ENCODE measurements around the gene RBM6. TPM values are rescaled to one million over a fixed set of nuclear protein-coding genes. Genes with fewer than 3 reads are reported as not detected.
A peak's percentile ranks its signal among the peaks of the same experiment; 100 is the strongest.

The RBM6 gene, protein sequence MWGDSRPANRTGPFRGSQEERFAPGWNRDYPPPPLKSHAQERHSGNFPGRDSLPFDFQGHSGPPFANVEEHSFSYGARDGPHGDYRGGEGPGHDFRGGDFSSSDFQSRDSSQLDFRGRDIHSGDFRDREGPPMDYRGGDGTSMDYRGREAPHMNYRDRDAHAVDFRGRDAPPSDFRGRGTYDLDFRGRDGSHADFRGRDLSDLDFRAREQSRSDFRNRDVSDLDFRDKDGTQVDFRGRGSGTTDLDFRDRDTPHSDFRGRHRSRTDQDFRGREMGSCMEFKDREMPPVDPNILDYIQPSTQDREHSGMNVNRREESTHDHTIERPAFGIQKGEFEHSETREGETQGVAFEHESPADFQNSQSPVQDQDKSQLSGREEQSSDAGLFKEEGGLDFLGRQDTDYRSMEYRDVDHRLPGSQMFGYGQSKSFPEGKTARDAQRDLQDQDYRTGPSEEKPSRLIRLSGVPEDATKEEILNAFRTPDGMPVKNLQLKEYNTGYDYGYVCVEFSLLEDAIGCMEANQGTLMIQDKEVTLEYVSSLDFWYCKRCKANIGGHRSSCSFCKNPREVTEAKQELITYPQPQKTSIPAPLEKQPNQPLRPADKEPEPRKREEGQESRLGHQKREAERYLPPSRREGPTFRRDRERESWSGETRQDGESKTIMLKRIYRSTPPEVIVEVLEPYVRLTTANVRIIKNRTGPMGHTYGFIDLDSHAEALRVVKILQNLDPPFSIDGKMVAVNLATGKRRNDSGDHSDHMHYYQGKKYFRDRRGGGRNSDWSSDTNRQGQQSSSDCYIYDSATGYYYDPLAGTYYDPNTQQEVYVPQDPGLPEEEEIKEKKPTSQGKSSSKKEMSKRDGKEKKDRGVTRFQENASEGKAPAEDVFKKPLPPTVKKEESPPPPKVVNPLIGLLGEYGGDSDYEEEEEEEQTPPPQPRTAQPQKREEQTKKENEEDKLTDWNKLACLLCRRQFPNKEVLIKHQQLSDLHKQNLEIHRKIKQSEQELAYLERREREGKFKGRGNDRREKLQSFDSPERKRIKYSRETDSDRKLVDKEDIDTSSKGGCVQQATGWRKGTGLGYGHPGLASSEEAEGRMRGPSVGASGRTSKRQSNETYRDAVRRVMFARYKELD
- 100 to 1,000 TPM in 1 of 2 donors, 10 to 100 TPM in 1; 70.1 to 115 TPM for total RNA-seq
- 100 to 1,000 TPM; 143 to 175 TPM for polyA plus RNA-seq (ENCODE audit: insufficient read length in 2 of 2)
- long read RNA-seq, donor 1, partial matches to known transcripts: 287 of 295 reads
- long read RNA-seq, donor 1, other reads (novel, unspliced or antisense): 0 of 295 reads
- long read RNA-seq, donor 2, partial matches to known transcripts: 12 of 14 reads
- long read RNA-seq, donor 2, other reads (novel, unspliced or antisense): 0 of 14 reads
- long read RNA-seq, donor 3, partial matches to known transcripts: 0 of 2 reads
- long read RNA-seq, donor 3, other reads (novel, unspliced or antisense): 0 of 2 reads
- long read RNA-seq, donor 4, partial matches to known transcripts: 416 of 419 reads
- long read RNA-seq, donor 4, other reads (novel, unspliced or antisense): 0 of 419 reads

DNA sequence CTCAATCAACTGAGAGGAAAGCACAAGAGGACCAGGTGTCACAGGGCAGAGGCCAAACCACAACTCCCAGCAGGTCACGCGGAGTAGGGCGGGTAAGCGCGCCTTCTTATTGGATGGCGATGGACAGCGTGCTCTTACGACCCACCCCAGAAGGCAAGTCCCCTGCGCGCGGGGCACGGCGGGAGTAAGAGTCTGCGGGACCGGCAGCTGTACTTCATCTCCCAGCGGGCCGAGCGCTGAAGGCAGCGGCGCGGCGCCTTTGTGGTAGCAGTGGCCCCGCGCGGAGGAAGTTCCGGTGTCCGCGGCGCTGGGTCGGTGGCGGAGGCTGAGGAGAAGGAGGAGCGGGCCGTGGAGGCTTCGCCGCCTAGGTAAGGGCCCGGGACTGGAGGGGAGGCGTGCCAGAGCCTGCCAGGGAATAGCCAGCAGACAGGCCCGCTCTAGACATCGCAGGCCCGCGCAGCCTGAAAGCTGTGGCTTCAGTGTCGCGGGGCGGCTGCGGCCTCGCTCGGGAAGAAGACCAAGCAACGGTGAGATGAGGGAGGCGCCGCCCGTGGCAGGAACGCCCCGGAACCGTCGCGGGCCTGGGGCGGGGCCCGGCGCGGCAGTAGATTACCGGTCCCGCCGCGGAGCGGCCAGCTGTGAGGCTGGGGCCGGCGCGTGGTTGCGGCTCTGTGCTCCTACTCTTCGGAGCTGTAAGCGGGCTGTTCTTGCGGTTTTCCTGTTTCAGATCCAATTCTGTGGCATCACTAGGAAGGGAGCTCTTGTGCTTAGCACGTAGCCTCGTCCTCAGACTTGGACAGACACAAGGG lies at the start of gene RBM6:
RBM6 (plus strand) TSS at position 293 of the 809 bp plus-strand sequence. CDS start 22,492 bp downstream, outside the sequence.
- DNase-seq (ENCODE audit: low read depth in 4 of 6, low spot score in 6 of 6): peak; percentile 76 to 99 (median 92)
- Histone ChIP-seq H3K27me3 (ENCODE audit: control insufficient read depth, insufficient read depth, low read length) (no peaks in the 10 kb centered on the region), H3K9me3 (ENCODE audit: control insufficient read depth, insufficient read depth, low read length) (no peaks in the 10 kb centered on the region), H3K4me1 (ENCODE audit: control insufficient read depth, insufficient read depth, low read length) (peaks cover 18% of the 10 kb centered on the region), H3K4me3 (ENCODE audit: low read depth, low read length) (peak within 1 kb of the TSS; percentile 97), H3K27ac (ENCODE audit: low read depth, low read length) (peak within 1 kb of the TSS; percentile 98), H3K36me3 (ENCODE audit: control insufficient read depth, insufficient read depth, low read length) (no peaks in the 10 kb centered on the region)
- WGBS (ENCODE audit: insufficient coverage): 0% methylated on average over 74 of the region's 74 CpGs

DNA sequence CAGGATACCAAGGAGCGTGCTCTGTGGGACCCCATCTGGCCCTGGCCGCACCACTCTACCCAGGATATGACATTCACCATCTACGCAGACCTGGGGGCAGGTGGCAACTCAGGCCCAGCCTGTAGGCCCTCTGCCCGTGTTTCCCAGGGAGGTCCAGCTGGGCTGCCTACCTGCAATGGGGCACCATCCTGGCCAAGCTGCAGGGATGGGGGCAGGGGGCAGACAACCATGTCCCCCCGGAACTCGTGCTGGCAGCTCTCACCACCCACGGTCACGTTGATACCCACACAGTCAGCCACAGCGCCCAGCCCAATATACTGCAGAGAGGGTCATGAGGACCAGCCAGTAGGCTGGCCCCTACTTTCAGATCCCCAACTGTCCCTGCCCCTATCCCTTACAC lies 44.2 kb upstream of the RBM6 start:
- 95% methylated on average over 8 of the region's 9 CpGs for WGBS (ENCODE audit: insufficient coverage)
- H3K9me3 ChIP-seq (ENCODE audit: control insufficient read depth, insufficient read depth, low read length): no peaks in the 10 kb centered on the region
- H3K36me3 ChIP-seq (ENCODE audit: control insufficient read depth, insufficient read depth, low read length): peaks cover 31% of the 10 kb centered on the region
- H3K27me3 ChIP-seq (ENCODE audit: control insufficient read depth, insufficient read depth, low read length): no peaks in the 10 kb centered on the region
- no peak for DNase-seq (ENCODE audit: low read depth in 4 of 6, low spot score in 6 of 6)
- peaks cover 2% of the 10 kb centered on the region for H3K4me1 ChIP-seq (ENCODE audit: control insufficient read depth, insufficient read depth, low read length)
- H3K4me3 ChIP-seq (ENCODE audit: low read depth, low read length): no peak overlapping the region
- H3K27ac ChIP-seq (ENCODE audit: low read depth, low read length): no peak overlapping the region

DNA sequence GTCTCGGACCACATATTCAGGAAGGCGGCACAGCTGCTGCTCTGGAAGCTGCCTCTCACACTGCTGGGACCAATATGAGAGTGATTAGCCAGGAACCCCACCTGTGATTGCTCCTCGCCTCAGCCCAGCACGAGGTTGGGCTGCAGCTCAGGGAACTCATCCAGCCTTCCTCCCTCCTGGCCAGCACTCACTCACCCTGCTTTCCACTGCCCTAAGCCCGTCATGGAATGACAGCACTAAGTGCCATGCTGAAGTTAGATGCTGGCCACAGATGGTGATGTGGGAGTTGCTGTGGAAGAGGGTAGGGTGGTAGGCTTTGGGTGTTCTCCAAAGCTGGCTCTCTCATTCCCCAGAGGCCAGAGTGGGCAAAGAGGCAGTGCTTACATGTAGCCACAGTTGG lies 43.6 kb upstream of the RBM6 start:
- Histone ChIP-seq H3K36me3 (ENCODE audit: control insufficient read depth, insufficient read depth, low read length) (peaks cover 26% of the 10 kb centered on the region), H3K9me3 (ENCODE audit: control insufficient read depth, insufficient read depth, low read length) (no peaks in the 10 kb centered on the region), H3K27ac (ENCODE audit: low read depth, low read length) (no peak overlapping the region), H3K4me1 (ENCODE audit: control insufficient read depth, insufficient read depth, low read length) (peaks cover 5% of the 10 kb centered on the region), H3K27me3 (ENCODE audit: control insufficient read depth, insufficient read depth, low read length) (no peaks in the 10 kb centered on the region), H3K4me3 (ENCODE audit: low read depth, low read length) (no peak overlapping the region)
- WGBS (ENCODE audit: insufficient coverage): 59% methylated on average over 3 of the region's 5 CpGs
- no peak for DNase-seq (ENCODE audit: low read depth in 4 of 6, low spot score in 6 of 6)

DNA sequence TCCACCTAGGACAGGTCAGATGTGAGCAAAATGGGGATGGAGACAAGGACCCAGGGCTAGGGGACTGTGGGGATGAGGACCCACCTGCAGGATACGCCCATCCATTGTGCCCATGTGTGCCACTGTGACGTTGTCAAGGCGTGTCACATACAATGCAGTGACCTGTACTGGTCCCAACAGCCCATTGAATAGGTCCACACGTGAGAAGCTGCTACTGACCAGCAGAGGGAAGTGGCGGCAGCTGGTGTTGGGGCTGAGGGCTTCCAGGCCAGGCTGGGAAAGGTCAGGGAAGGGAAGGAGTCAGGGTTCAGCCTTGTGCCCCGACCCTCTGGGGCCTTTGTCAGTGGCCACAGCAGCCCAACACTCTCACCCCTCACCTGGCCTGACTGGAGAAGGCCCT lies 41.0 kb upstream of the RBM6 start:
- Histone ChIP-seq H3K9me3 (ENCODE audit: control insufficient read depth, insufficient read depth, low read length) (no peaks in the 10 kb centered on the region), H3K4me1 (ENCODE audit: control insufficient read depth, insufficient read depth, low read length) (peaks cover 12% of the 10 kb centered on the region), H3K27ac (ENCODE audit: low read depth, low read length) (no peak overlapping the region), H3K4me3 (ENCODE audit: low read depth, low read length) (no peak overlapping the region), H3K27me3 (ENCODE audit: control insufficient read depth, insufficient read depth, low read length) (no peaks in the 10 kb centered on the region), H3K36me3 (ENCODE audit: control insufficient read depth, insufficient read depth, low read length) (peaks cover 39% of the 10 kb centered on the region)
- 74% methylated on average over 4 of the region's 6 CpGs for WGBS (ENCODE audit: insufficient coverage)
- DNase-seq (ENCODE audit: low read depth in 4 of 6, low spot score in 6 of 6): no peak

DNA sequence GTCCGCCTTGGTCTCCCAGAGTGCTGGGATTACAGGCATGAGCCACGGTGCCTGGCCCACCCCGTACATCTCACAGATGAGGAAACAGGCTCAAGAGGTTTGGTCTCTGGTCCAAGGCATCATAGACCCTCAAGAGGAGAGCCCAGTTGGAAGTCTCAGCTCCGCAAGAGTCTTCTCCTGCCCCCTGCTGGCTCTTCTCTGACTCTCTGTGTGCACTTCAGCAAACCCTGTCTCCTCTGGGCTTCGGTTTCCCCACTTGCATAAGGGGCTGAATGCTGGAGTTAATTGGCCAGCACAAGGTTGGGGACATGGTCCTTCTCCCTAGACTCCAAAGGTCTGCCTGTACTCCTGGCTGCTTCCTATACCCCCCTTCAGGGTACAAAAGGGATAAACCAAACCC lies 40.1 kb upstream of the RBM6 start:
- Histone ChIP-seq H3K27ac (ENCODE audit: low read depth, low read length) (no peak overlapping the region), H3K36me3 (ENCODE audit: control insufficient read depth, insufficient read depth, low read length) (peaks cover 40% of the 10 kb centered on the region), H3K27me3 (ENCODE audit: control insufficient read depth, insufficient read depth, low read length) (no peaks in the 10 kb centered on the region), H3K4me1 (ENCODE audit: control insufficient read depth, insufficient read depth, low read length) (peaks cover 13% of the 10 kb centered on the region), H3K4me3 (ENCODE audit: low read depth, low read length) (no peak overlapping the region), H3K9me3 (ENCODE audit: control insufficient read depth, insufficient read depth, low read length) (no peaks in the 10 kb centered on the region)
- DNase-seq (ENCODE audit: low read depth in 4 of 6, low spot score in 6 of 6): peak in 2 of 6 donors; percentile 55 to 68
- WGBS (ENCODE audit: insufficient coverage): 63% methylated on average over 5 of the region's 5 CpGs

DNA sequence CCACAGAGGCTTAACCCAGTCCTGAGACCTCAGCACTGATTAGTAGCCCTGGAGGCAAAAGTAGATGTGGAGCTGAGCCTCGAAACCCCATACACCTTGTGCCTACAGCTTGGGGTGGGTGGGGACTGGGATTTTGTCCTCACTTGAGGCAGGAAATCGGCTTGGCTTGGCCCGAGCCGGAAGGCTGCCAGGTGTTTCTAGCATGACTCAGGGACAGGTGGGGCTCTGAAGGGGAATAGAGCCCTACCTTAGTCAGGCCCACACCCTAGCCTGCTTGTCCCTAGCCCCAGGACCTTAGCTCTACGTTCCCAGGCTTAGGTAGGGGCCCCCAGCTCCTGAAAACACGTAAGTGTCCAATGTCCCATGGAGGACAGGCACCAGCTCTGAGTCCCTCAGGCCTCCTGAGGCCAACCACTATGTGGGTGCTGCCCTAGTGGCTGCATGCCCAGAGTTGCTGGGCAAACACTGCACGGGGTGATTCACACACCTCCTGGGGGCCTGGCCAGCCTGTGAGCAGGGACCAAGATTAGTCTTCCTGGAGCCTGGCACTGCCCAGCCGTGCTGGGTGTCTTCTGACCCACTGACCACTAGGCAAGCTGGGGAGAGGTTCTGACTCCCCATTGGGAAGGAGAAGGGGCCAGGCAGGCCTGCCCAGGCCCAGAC lies 39.3 kb upstream of the RBM6 start:
- Histone ChIP-seq H3K36me3 (ENCODE audit: control insufficient read depth, insufficient read depth, low read length) (peaks cover 36% of the 10 kb centered on the region), H3K27me3 (ENCODE audit: control insufficient read depth, insufficient read depth, low read length) (no peaks in the 10 kb centered on the region), H3K4me1 (ENCODE audit: control insufficient read depth, insufficient read depth, low read length) (peaks cover 13% of the 10 kb centered on the region), H3K4me3 (ENCODE audit: low read depth, low read length) (no peak overlapping the region), H3K27ac (ENCODE audit: low read depth, low read length) (no peak overlapping the region), H3K9me3 (ENCODE audit: control insufficient read depth, insufficient read depth, low read length) (no peaks in the 10 kb centered on the region)
- WGBS (ENCODE audit: insufficient coverage): 75% methylated on average over 8 of the region's 8 CpGs
- no peak for DNase-seq (ENCODE audit: low read depth in 4 of 6, low spot score in 6 of 6)

DNA sequence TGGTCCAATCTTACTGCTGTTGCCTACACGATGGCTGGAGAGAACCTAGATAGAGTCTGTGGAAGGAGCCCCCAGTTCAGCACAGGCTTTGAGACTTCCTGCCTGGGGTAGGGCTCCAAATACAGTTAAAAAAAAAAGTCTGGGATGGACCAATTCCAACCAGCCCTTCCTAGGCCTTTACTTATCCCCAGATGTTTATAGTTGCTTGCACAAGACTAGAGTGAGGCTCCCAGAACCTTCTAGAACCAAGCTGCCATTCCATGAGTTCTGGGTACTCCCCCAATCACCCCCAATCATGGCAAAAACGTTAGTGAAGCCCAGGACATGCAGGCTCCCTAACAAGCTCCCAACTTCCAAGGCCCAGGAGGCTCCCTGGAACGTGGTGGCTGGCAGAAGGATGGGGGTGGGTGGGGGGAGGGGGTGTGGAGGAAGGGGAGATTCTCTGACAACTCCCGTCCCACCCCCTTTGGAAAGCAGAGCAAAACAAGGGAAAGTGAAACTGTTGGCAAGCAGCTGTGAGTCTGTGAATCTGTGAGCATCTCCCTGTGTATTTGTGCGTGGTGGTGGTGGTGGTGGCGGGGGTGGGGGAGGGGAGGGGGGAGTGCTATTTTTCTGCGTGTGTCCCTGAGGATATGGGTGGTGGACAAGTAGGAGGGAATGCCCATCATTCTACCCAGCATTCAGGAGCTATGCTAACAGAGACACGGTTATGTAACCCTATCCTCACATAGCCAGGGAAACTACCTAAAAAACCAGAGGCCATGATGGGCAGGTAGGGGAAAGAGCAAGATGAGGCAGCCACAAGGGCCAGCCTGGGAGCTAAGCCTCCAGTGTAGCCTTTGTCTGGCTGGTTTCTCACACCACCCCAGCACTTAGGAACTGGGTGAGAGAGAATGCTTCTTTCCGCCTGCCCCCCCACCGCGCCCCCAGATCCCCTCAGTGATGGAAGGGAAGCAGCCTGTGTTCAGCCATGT lies 38.3 kb upstream of the RBM6 start:
- peaks cover 18% of the 10 kb centered on the region for H3K4me1 ChIP-seq (ENCODE audit: control insufficient read depth, insufficient read depth, low read length)
- WGBS (ENCODE audit: insufficient coverage): 90% methylated on average over 3 of the region's 11 CpGs
- no peak overlapping the region for H3K27ac ChIP-seq (ENCODE audit: low read depth, low read length)

More for the DNA sequence above, 38.3 kb upstream of the RBM6 start:
- no peak for DNase-seq (ENCODE audit: low read depth in 4 of 6, low spot score in 6 of 6)
- Histone ChIP-seq H3K36me3 (ENCODE audit: control insufficient read depth, insufficient read depth, low read length) (peaks cover 26% of the 10 kb centered on the region), H3K27me3 (ENCODE audit: control insufficient read depth, insufficient read depth, low read length) (no peaks in the 10 kb centered on the region), H3K4me3 (ENCODE audit: low read depth, low read length) (no peak overlapping the region), H3K9me3 (ENCODE audit: control insufficient read depth, insufficient read depth, low read length) (no peaks in the 10 kb centered on the region)
